Kidney (tissue), 14 donors: Measurements from ENCODE around the gene DISC1. TPM values are rescaled to one million over a fixed set of nuclear protein-coding genes. Genes with fewer than 3 reads are reported as not detected.

Experiments used
- DNase-seq, 5 donors: peaks; one replicate each; pipeline ENCODE4 v3.0.0-alpha.2; 2013 to 2020
- FAIRE-seq: peaks from 2 replicates; lab custom pipeline; 2012; peaks lifted over from hg19 to GRCh38; lab: Jason Lieb, UNC
- H3K27ac ChIP-seq, 2 donors: one replicate each; pipeline ENCODE4 v1.7.0; 2013; ENCODE audit warnings: low read depth in 2 of 2, low read length in 2 of 2, inconsistent platforms in 1 of 2
- H3K27me3 ChIP-seq: one replicate; pipeline ENCODE4 v1.7.1; 2013; ENCODE audit warnings: low read length, inconsistent platforms; ENCODE audit not compliant: control insufficient read depth, insufficient read depth
- H3K36me3 ChIP-seq, 3 donors: one replicate each; pipeline versions ENCODE4 v1.7.0 to v1.7.1; 2013; ENCODE audit warnings: low read length in 3 of 3, control low read depth in 1 of 3, inconsistent platforms in 1 of 3; ENCODE audit not compliant: insufficient read depth in 3 of 3, control insufficient read depth in 2 of 3
- H3K4me1 ChIP-seq, 3 donors: one replicate each; pipeline versions ENCODE4 v1.7.0 to v1.7.1; 2013; ENCODE audit warnings: low read length in 3 of 3, inconsistent platforms in 1 of 3, low read depth in 1 of 3; ENCODE audit not compliant: control insufficient read depth in 2 of 3, insufficient read depth in 2 of 3
- H3K4me3 ChIP-seq, 3 donors: one replicate each; pipeline versions ENCODE4 v1.7.0 to v1.8.1; 2013; ENCODE audit warnings: low read length in 3 of 3, control low read depth in 1 of 3, inconsistent platforms in 1 of 3
- H3K9ac ChIP-seq, 3 donors: one replicate each; pipeline versions ENCODE4 v1.7.0 to v1.7.1; 2013; ENCODE audit warnings: low read length in 3 of 3, control low read depth in 1 of 3, inconsistent platforms in 1 of 3
- H3K9me3 ChIP-seq, 3 donors: one replicate each; pipeline versions ENCODE4 v1.7.0 to v1.7.1; 2013; ENCODE audit warnings: low read length in 3 of 3, control low read depth in 1 of 3, inconsistent platforms in 1 of 3; ENCODE audit not compliant: control insufficient read depth in 2 of 3, insufficient read depth in 1 of 3
- intact Hi-C: fragments of 100-400 bp; cut with DNase I; formaldehyde crosslinking; loops from one replicate; pipeline ENCODE4 v1.11.1; 2022
- polyA plus RNA-seq: library from polyadenylated mRNA; stranded (reverse); fragments of 350-450 nt; fragmentation: Illumina TruSeq; extraction: RNeasy Lipid Tissue Mini Kit (QIAGEN cat#74804); gene quantifications from one replicate; pipeline ENCODE4 v1.2.3, GENCODE V29; 2014; ENCODE audit warnings: low read depth, low replicate concordance; ENCODE audit not compliant: insufficient read depth
- total RNA-seq: library from RNA; stranded (reverse); fragmentation: NEBNext Ultra II Directional; extraction: Animal tissue kit (Norgen Biotek cat#: 25700); gene quantifications from one replicate; pipeline ENCODE4 v1.2.1, GENCODE V29; 2021
- TF ChIP-seq, protein P1 (sequence below): IDR thresholded peaks from 3 replicates; pipeline ENCODE4 v1.5.1; 2012; ENCODE audit warnings: mild to moderate bottlenecking, moderate library complexity, borderline replicate concordance; ENCODE audit not compliant: insufficient read depth; ENCODE audit errors: extremely low read depth
- donor health status: control.
- donor health status: control.
- donor health status: control.
- donor health status: control.
- donor health status: control.
- donor health status: DM: yes; HTN: yes; CAD: no.
- donor health status: Normal renal cell carcinoma (clear cell type).

DISC1 gene
- total and polyA plus RNA-seq, 2 donors from 2014 or later: 0.80 to 15.9 TPM

DNA sequence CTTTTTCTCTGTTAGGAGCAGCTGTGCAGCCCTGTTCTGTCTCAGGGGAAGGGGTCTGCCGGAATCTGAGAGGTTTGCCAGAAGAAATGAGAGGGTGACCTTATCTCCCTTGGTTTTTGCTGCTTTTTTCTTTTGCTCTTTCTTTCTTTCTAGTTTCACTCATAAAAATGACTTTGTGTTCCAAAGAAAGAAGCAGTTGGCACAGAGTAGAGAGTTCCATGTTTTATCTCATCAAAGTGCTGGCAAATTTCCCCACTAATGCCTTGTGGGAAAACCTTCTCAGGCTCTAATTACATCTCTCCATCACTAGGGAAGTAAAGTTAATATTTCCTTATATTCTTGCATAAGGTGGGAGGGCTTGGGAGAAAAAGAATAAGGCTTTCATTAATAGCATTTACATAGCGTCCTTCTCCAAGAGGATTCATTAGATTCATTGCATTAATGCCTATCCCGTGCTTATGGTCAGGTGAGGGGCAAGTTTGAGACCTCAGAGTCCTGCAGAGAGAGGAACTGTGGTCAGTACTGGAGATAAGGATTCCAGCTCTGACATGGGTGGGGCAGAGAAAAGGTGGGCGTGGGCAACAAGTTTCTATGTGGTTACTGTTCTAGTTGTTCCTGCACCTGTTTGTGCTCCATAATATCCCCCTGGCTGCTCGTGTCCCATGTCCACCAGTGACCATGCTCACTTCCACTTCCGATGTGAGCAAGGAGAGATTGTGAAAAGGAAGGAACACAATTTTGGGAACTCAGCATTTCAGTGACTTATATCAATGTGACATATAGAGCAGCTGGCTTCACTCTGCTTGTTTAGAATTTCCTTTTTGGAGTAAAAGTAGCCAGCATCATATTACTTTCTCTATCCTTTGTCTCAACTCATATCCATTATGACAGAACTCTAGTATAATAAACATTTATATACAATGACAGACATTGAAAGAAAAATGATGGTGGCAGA, 79.5 kb downstream of the DISC1 start:
- Histone ChIP-seq H3K36me3 (no peaks in the 10 kb centered on the region), H3K27me3 (no peaks in the 10 kb centered on the region), H3K4me1 (peaks cover 0 to 2% (median 0%) of the 10 kb centered on the region in 3 donors), H3K9me3 (no peaks in the 10 kb centered on the region), H3K27ac (no peak overlapping the region), H3K9ac (no peak overlapping the region), H3K4me3 (no peak overlapping the region)
- no peak for FAIRE-seq
- TF ChIP-seq, protein P1, sequence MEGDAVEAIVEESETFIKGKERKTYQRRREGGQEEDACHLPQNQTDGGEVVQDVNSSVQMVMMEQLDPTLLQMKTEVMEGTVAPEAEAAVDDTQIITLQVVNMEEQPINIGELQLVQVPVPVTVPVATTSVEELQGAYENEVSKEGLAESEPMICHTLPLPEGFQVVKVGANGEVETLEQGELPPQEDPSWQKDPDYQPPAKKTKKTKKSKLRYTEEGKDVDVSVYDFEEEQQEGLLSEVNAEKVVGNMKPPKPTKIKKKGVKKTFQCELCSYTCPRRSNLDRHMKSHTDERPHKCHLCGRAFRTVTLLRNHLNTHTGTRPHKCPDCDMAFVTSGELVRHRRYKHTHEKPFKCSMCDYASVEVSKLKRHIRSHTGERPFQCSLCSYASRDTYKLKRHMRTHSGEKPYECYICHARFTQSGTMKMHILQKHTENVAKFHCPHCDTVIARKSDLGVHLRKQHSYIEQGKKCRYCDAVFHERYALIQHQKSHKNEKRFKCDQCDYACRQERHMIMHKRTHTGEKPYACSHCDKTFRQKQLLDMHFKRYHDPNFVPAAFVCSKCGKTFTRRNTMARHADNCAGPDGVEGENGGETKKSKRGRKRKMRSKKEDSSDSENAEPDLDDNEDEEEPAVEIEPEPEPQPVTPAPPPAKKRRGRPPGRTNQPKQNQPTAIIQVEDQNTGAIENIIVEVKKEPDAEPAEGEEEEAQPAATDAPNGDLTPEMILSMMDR: no peak
- intact Hi-C loops: no loop called here
- DNase-seq: peak in 2 of 5 donors; percentile 33 to 60

DNA sequence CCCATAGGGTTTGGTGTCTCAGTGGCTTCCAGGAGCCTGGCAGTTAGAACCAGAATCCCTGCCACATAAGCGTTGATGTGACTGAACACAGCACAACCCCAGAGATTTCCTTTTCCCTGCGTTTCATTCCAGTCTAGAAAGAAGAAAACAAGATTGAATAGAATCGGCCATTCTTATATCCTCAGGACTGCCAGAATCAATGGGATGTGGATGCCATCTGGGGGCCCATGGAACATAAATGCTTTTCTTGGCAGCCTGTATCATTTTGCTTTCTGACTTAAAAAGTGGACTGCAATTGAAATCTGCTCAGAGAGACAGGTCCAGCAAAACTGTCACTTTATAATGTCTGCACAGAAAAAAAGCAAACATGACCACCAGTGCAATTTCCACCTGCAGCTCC, 80.3 kb downstream of the DISC1 start:
- Histone ChIP-seq H3K27me3 (no peaks in the 10 kb centered on the region), H3K36me3 (no peaks in the 10 kb centered on the region), H3K9ac (no peak overlapping the region), H3K9me3 (no peaks in the 10 kb centered on the region), H3K4me3 (no peak overlapping the region), H3K27ac (no peak overlapping the region), H3K4me1 (peaks cover 0 to 2% (median 0%) of the 10 kb centered on the region in 3 donors)
- FAIRE-seq (no peak), DNase-seq (no peak)
- intact Hi-C loops: no loop called here
- TF ChIP-seq, protein P1: no peak

DNA sequence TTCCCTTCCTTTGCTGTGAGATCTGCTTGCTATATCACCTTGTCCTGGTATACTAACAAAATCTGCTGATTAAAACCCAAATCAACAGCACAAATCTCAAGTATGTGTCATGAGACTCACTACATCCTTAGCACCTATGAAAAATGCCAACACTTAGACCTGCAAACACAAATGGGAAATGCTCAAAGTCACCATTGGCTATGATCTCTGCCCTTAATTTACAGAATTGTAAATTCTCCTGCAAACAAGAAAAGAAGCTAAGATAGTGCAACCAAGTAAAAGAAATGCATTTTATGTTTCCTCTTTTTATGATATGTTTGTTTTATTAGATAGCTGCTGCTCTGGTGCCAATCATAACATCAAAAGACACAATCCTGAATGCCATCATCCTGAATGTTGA, 80.8 kb downstream of the DISC1 start:
- H3K4me1 ChIP-seq: peaks cover 0 to 2% (median 0%) of the 10 kb centered on the region in 3 donors
- DNase-seq: no peak
- TF ChIP-seq, protein P1: no peak
- no peak overlapping the region for H3K9ac ChIP-seq
- FAIRE-seq: no peak
- H3K9me3 ChIP-seq: no peaks in the 10 kb centered on the region
- no peak overlapping the region for H3K27ac ChIP-seq
- no peaks in the 10 kb centered on the region for H3K36me3 ChIP-seq
- no peak overlapping the region for H3K4me3 ChIP-seq
- intact Hi-C loops: no loop called here
- no peaks in the 10 kb centered on the region for H3K27me3 ChIP-seq
